Stimulated activated CD8-positive, alpha-beta memory T cell treated with anti-CD3 and anti-CD28 coated beads, Interleukin-7, amount 100 ng/mL, for 48 hours (primary cell): Measurements from ENCODE around the gene TNNT2.
A peak's percentile ranks its signal among the peaks of the same experiment; 100 is the strongest.

Source experiments
- DNase-seq, 2 donors: peaks; one replicate each; pipeline ENCODE4 v3.0.0-alpha.2; 2020; ENCODE audit warnings: low read depth in 1 of 2; ENCODE audit errors: extremely low read depth in 1 of 2

The TNNT2 gene

DNA sequence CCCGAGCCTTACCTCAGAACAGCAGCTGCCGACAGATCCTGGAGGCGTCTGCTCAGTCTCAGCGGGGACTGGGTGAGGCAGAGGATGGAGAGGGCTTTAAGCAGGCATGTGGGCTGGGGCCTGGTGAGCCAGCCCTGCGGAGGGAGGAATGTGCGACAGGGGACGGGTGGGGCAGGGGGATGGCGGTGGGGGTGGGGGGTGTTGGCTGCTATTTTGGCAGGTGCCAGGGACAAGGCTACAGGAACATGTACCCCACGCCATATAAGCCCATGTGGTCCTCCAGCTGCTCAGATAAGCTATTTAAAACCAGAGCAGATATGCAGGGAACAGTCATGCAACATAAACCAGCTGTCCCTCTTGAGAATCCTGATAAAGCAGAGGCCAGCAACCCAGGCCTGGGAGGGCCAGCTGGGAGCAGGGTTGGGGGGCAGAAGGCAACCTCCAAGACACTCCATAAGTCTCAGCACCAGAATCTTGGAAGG, at the start of gene TNNT2:
TNNT2 (minus strand) TSS at position 70 of the 482 bp plus-strand sequence. CDS start 4,426 bp downstream, outside the sequence.
- DNase-seq, result no peak

DNA sequence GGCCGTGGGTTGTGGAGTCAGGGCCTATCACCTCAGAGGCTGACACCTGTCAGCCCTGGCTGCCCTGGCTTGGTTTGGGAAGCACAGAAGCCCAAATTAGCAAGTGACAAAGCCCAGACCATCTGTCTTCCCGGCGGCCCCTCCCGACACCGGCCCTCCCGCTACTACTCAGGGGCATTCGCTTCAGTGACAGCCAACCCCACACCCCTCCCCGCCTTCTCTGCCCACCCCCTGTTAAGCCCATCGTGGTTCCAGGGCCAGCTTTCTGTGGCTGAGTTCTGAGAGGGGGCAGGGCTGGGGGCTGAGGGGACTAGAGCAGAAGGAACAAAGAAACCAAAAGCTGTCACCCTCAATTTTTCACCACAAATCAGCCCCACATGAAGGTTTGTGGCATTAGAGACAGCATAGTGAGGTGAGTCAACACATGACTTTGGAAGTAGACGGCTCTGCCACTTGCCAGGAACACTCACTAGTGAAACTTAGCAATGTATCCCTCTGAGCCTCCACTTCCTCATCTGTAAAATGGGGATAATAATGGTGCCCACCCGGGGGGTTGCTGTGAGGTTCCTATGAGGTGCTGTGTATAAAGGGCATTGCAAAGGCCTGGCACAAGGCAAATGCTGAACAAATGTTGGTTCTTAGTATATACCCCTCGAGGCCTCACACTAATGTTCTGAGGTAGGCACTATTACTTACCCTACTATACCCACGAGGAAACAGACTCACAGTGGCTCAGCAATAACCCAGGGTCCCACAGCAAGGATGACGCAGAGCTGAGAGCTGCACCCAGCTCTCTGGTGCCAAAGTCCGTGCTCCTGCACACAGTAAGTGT, 49.2 kb upstream of the TNNT2 start:
- DNase-seq, result peak in 1 of 2 donors; percentile 7

DNA sequence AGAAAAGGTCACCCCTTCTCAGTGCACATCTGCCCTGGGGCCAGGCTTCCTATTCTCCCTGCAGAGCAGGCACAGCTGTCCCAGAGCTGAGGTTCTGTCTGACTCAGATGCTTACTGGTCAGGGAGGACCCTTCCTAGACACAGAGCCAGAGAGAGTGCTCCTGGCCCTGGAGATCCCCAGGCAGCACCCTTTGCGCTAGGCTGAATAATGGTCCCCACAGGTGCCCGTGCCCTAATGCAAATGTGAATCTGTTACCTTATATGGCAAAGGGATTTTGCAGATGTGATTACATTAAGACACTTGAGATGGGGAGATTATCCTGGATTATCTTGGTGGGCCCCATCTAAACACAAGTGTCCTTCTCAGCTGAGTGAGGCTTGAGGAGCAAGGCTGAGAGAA, 46.7 kb upstream of the TNNT2 start:
- no peak for DNase-seq

DNA sequence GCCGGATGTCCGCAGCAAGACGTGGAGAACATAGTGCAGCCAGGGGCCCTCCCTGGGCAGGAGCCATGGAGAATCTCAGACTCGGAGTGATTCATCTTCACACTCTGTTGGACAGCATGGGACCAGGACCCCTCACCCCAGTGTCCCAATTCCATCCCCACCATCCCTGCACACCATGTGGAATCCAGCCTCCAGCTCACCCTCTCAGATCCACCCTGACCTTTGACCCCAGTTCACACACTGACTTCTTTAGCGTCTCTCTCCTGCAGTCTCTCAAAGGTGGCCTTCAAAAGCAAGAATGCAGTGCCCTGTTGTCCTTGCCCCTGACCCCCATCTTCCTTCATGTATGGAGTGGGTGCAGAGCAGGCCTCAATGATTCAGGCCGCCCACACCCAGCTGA, 46.2 kb upstream of the TNNT2 start:
- DNase-seq, result no peak

DNA sequence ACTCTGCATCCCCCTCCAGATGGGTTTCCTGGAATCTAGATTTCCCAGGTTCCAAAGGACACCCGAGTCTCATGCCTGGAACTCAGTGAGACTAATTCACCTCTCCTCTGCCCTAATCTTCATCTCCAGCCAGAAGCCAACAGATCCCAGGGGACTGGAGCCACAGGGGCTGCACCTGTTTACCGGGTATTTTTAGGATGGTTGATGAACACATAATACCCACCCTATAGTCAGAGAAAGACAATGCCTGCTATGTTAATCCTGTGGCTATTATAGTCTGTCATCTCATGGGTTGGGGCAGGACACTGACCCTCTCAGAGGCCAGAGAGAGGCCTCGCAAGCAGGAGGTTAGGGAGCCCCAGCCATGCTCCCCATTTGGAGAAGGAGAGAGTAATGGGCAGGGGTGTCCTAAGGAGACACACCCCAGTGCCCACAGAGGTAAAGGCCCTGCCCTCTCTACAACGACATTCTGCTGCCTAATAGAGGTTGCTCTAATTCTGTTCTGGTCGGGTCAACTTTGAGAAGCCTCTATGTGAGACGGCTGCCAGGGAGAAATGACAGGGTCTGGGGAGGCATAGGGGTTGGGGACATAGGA, 45.1 kb upstream of the TNNT2 start:
- no peak for DNase-seq

DNA sequence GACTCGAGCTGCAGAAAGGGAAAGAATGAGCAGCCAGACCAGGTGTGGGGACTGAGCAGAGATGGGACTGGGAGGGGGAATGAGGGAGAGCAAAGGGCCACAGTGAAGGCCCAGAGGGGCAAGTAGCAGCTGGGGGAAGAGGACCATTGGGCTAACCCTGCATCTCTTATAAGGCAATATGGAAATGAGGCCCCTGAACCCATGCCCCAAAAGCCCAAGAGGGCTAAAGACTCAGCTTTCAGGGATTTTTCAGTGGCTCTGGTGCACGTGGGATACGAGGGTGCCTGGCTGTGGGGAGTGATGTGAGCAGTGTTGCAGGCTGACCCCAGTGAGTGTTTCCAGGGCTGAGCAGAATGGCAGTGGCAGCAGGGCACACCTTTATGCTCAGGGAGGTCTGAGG, 44.5 kb upstream of the TNNT2 start:
- no peak for DNase-seq

DNA sequence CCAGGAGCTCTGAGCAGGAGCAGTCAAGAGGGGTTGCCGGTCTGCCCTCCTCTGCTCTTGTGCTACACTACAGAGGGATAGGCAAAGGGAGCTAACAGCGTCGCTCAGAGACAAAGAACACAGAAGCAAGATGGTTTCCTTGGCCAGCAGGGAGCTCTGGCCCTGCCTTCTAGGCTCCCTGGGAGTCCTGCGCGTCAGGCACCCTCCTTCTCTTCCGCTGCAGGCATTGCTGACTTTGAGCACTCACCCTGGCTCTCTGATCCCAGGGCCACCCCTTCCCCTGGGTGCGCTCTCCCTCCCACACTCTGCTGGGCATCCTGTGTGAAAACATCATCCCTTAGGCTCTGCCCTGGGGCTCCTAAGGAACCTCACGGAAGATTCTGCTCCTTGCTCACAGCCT, 43.6 kb upstream of the TNNT2 start:
- DNase-seq, result no peak

DNA sequence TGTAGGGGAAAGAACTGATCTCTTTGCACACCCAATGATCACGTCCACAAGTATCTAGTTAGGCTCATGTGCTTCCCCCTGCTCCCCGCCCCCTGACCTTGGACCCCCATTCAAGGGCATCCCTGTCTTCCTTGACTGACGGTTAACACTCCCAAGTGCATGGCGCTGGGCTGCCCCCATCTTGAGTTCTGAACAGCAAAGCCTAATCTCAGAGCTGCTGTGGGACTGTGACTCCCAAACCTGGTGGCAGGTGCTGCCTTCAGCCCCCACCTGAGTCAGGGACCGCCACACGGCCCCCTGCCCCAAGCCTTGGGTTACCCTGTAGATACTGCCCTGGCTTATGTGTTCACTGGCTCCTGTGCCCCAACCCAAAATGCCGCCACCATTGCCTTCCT, 43.1 kb upstream of the TNNT2 start:
- DNase-seq, result no peak

DNA sequence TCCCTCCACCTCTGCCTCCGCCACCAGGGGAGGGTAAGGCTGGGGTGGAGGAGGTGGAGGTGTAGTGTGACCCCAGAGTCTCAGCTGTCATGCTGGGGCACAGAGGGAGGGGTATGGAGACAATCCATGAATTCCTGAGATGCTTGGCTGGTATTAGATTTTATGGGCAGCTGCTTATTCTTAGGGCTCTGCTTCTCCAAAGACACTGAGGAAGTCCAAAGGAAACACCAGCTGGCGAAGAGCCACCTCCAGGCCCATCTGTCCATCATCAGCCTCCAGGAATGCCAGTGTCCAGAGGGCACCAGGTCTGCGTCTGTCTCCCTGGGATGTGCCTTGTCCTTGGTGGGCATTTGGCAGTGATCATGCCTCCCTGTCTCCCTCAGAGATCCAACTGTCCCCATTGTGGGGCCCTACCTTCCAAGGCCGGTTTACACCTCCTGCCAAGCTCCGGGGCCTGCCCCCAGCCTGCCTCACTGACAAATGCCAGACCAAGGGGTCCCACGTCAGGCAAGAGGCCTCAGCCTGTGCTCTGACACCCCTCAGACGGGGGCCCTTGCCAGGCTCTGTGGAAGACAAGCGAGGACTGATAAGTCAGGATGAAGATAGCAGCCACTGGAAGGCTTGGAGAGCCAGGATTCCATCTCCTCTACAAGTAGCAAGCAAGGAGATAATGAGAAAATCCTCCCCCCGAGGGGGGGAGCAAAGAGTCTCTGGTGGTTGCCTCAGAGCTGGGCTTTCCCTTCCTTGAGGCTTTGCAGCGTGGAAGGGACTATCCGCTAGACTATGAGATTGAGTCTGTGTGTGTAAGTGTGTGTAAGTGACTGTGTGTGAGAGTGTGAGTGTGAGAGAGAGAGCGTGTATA, 42.5 kb upstream of the TNNT2 start:
- no peak for DNase-seq

DNA sequence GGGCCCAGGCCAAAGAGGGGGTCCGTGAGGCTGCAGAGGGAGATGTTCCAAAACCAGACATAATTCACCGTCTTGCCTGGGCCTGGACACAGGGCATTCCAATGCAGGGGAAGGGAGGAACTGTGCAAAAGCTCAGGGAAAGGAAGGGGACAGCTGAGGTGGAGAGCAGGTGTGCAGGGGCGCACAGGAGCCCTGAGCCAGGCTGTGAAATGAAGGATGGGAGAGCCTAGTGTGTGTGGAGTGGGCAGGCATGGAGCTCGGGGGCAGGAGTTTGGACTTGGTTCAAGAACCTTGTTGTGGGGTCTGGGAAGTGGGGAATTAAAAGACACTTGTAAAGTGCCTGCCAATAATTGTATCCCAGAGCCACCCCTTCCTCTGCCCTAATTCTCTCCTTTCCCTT, 41.8 kb upstream of the TNNT2 start:
- no peak for DNase-seq

DNA sequence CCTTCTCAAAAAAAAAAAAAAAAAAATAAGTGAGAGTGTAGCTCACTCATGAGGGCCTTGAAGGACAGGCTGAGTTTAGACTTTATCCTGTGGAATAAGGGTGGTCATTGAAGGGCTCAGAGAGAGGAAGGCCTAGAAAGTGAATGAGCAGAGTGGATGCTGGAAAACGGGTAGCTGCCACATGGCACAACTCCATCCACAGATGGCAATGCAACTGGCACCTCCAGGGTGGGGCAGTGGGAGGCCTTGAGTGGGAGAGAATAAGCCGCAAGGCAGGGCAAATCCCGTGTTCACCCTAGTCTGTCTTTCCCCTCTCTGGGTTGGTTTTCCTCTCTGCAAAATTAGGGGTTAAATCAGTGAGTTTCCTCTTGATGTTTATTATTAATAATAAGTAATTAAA, 41.0 kb upstream of the TNNT2 start:
- no peak for DNase-seq

DNA sequence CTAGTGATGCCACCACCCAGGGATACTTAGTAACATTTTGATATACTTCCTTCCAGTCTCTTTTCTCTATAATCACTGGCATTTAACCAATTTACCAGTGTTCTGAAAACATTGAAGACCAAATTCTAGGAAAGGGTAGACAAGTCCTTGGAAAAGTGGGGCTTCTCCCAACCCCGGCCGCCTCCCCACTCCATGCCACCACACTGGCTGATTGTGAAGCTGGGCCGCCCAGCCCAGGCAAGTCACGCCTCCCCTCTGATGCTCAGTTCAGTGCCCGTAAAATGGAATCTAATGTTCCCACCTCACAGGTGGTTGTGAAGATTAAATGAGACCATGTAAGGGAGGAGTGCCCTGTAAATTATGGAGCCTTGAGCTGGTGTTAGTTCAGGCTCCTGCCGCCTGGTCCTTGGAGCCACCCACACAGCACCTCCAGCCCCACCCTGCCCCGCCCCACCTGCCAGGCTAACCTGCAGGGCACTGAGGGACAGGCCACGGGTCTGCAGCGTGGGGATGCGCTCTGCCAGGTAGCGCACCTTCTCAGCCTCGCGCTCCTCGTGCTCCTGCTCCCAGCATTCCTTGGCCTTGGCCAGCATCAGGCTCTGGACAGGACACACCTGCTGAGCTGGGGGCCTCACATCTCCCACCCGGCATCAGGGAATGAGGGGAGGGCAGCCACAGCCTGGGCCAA, 36.7 kb upstream of the TNNT2 start:
- no peak for DNase-seq

DNA sequence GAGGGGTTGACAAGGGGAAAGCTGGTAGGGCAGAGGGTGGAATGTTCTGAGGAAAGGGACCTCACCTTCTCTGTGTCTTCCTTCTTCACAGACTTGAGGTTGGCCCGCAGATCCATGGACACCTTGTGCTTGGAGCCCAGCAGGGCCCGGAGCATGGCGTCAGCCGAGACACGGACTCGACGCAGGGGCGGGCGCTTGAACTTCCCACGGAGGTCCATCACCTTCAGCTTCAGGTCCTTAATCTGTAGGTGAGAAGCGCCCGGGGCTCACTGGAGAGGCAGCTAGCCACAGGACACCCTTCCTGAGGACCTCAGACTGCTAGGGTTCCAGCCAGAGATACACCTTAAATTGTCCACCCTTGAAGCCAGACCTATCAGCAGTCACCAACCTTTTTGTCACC, 33.8 kb upstream of the TNNT2 start:
- no peak for DNase-seq

DNA sequence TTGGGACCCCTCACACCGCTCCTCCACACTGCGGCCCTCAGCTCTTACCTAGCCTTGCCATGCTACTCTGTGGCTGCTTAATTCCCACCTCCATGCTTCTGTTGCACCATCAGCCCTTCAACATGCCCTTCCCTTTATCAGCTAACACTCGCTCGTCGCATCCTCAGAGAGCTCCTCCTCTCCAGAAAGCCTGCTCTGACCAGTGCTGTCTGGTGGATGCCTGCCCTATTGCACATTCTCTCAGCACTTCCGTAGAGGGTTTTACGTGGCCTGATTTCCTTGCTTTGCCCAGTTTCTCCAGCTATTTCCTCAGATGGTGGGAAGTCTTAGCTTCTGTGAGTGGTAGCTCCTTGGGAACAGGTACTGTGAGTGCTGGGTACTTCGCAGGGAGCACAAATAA, 32.0 kb upstream of the TNNT2 start:
- no peak for DNase-seq

DNA sequence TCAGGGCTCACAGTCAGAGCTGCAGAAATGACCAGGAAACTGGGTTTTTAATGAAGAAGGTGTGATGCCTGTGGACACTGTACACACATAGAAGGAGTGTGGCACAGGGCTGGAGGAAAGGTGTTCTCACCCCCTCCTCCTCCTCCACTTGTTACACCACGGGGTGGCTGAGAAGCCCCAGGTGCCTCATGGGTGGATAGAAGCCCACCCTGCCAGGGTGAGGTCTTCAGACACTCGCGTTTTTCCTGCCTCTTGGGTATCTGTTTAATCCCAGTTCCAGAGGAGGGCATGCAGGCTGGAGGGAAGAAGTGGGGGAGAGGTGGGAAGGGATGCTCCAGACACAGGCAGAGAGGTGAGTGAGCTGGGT, 31.3 kb upstream of the TNNT2 start:
- DNase-seq, result no peak

DNA sequence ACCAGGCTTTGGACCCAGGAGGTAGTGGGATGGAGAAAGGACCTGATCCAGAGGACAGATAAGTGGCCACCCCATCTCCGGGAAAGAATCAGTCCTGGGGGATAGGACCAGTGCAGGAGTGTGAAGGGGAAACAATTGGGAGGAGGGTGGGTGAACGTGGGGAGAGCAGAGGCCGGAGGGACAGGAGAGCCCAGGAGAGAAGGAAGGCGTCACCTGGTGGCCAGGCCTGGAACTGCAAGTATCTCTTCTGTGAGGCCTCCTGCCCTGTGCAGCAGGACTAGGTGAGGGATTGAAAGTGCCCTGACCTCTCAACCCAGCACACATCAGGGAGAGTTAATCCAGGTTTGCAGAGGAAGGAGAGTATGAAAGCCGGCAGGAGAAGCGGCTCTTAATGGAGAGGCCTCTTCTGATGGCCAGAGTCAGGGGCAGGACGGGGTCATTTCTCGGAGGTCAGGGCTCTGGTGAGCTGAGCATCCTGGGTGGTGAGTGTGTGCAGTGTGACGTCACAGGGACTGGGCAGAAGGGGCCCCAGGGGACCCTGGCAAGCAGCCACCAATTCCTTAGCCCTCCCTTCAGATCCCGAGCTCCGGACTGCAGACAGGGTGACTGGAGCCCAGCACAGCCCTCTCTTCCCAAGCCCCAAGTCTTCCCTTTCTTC, 30.8 kb upstream of the TNNT2 start:
- peak; percentile 33 to 66 for DNase-seq

DNA sequence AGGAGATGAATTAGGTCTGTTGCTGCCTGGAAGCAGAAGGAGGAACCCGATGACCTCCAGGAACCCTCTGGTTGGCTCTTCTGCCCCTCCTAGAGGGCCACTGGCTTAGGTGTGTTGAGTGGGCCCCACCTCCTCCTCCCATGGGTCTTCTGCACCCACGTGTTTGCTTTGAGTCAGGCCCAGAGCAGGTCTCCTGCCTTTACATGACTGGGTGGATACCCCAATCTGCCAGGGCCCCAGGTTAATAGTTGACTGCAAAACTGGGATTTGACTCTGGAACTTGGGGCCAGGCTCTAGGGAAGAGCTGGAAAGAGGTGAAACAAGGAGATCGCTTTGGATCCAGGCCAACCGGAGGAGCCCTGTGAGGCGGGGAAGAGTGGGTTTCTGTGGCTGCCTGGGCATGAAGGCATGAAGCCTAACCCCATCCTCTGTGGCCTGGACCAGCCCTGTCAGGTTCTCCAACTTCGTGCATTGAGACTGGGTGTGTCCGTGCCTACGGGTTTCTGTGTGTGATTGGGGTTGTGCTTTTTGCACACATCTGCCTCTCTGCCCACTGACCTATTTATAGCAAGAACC, 29.4 kb upstream of the TNNT2 start:
- no peak for DNase-seq

DNA sequence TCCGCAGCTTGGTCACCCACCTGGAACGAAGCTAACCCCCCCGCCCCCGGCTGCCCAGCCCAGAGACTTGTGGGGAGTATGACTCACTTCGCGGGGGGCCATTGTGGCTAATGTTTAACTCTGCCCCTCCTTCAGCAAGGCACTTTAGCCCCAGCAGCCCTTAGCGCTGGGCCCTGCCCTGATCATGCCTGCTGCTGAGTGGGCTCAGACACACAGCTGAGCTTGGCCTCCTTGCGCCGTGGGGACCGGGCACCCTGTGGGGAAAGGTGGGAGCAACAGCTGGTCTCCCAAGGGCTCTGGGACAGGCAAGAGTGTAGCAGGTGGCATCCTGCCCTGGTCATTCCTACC, 28.0 kb upstream of the TNNT2 start:
- DNase-seq, result no peak

DNA sequence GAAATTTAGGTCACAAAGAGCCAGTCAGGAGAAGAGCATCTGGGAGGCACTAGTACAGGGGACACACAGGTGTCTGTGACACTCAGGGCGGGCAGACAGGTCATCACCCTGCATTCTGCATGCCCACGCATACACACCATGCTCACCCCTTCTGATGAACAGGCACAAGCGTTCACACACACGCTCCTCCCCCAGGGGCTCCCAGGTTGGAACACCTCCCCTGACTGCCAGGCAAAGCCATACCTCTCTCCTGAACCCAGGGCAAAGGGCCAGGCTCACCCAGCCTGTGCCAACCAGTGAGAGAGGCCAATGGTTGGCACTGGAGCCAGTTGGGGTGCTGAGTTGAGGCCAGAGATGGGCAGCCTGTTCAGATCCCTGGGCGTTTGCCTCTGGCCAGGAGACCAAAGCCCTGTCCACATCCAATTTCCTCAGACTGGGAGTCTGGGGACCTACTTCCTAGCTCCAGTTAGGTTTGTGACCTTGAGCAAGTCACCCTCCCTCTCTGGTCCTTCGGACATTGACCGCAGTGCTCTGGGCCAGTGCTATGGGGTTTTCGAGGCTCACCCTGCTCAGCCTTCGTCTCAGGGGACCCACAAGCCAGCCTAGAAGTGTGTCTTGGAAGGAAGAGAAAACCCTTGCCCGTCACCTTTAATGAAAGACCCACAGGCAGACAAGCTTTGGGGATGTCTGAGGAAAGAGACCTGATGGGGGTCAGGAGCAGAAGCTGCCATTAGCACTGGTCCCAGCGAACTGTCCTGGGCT, 27.4 kb upstream of the TNNT2 start:
- DNase-seq, result no peak

DNA sequence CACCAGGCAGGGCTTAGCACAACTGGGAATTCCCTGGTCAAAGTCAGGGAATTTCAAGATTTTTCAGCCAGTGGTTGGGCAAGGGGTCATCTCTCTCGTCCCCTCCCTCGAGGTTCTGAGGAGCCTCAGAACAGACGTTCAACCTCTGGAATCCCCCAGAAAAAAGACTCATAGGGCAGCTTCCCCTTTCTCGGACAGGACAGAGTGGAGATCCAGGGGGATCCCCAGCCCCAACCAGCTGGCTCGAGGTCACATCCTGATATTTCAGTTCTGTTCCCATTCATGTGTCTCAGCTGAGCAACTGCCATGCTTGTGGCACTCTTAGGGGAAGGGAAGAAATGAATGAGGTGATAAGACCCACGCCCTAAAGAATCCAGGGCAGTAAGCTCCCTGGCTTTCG, 26.6 kb upstream of the TNNT2 start:
- no peak for DNase-seq
